NCI-H460 (cell line): ENCODE data around the gene CCDC188. TPM values are rescaled to one million over a fixed set of nuclear protein-coding genes. Genes with fewer than 3 reads are reported as not detected.
"Not testable (repeated sequence)": the region's sequence is repeated elsewhere in the genome, so short reads cannot be mapped to it uniquely, and the experiment has no call there.

Experiments
- DNase-seq: peaks from one replicate; pipeline ENCODE4 v3.0.0-alpha.2; 2016; ENCODE audit warnings: low read depth; ENCODE audit errors: extremely low read depth
- total RNA-seq: library from RNA; depleted of rRNA; stranded (reverse); fragments of >200 nt; shearing (Covaris generic); gene quantifications from 2 replicates; pipeline ENCODE4 v1.2.3, GENCODE V29; 2014

Gene CCDC188
- total RNA-seq, 1 experiment from 2014 or later, result not detected

- DNase-seq, result no peak
Observed at GRCh38 chr22:20172141-20172613, 21.3 kb upstream of the CCDC188 start.

- DNase-seq, result no peak
Observed at GRCh38 chr22:20171288-20172140, 20.7 kb upstream of the CCDC188 start.

GRCh38 chr22:20170170-20170569, 19.3 kb upstream of the CCDC188 start:
- DNase-seq, result no peak

GRCh38 chr22:20169253-20169822, 18.5 kb upstream of the CCDC188 start:
- no peak for DNase-seq

GRCh38 chr22:20167643-20168322, 16.9 kb upstream of the CCDC188 start:
- DNase-seq, result no peak

GRCh38 chr22:20166703-20167102, 15.8 kb upstream of the CCDC188 start:
- DNase-seq, result no peak

GRCh38 chr22:20165913-20166312, 15.1 kb upstream of the CCDC188 start:
- DNase-seq, result no peak

- DNase-seq, result no peak
Observed at GRCh38 chr22:20165421-20165820, 14.6 kb upstream of the CCDC188 start.

- DNase-seq, result no peak
Observed at GRCh38 chr22:20164863-20165262, 14.0 kb upstream of the CCDC188 start.

GRCh38 chr22:20160041-20160440, 9.2 kb upstream of the CCDC188 start:
- DNase-seq, result no peak

GRCh38 chr22:20159531-20159930, 8.7 kb upstream of the CCDC188 start:
- not testable (repeated sequence) for DNase-seq

GRCh38 chr22:20159076-20159475, 8.2 kb upstream of the CCDC188 start:
- no peak for DNase-seq

GRCh38 chr22:20158391-20159036, 7.7 kb upstream of the CCDC188 start:
- no peak for DNase-seq

GRCh38 chr22:20157430-20158183, 6.8 kb upstream of the CCDC188 start:
- DNase-seq, result no peak

- DNase-seq, result peak; percentile 52
Observed at GRCh38 chr22:20156611-20157429, 6.0 kb upstream of the CCDC188 start.

GRCh38 chr22:20156042-20156389, 5.2 kb upstream of the CCDC188 start:
- DNase-seq, result no peak

GRCh38 chr22:20155330-20156041, 4.6 kb upstream of the CCDC188 start:
- no peak for DNase-seq

- DNase-seq, result no peak
Observed at GRCh38 chr22:20154602-20155187, 3.8 kb upstream of the CCDC188 start.

- DNase-seq, result no peak
Observed at GRCh38 chr22:20153945-20154344, 3.1 kb upstream of the CCDC188 start.
